ENCODE data around the gene ARHGAP6.
"Not testable (repeated sequence)": the region's sequence is repeated elsewhere in the genome, so short reads cannot be mapped to it uniquely, and the experiment has no call there.

Gene ARHGAP6

DNA sequence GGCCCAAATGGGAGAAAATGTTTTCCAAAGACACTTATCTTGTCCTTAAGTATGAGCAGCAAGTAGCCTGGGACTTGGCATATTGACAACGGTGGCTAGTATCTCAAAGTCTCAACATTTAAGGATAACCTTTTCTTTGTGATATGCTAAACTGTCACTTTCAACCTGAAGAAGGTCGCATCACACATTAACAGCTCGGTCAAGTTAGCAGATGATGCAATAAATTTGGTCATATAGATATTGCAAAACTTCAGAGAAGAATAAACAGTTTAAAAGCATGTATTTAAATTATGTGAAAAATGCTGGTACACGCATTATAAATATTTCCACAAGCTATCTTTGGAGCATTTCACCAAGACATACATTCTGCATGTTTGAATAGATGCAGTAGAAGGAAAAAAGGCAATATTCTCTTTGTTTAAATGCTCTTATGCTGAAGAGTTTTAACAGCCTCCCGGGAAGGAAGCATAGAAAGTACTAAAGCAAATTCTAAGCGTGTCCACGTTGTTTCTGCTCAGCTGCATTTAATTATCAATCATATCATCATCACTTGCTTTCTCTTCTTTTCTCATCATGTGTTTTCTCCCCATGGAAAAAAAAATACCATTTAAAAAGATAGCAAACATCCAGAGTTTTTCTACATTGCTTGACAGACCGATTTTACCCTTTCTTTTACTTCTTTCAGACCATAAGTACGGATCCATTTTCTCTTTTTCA, 24.2 kb downstream of the ARHGAP6 start:
- no peak for DNase-seq (ENCODE audit: low read depth)
- no peak overlapping the region for H3K4me3 ChIP-seq (ENCODE audit: low read length)
- TF ChIP-seq CTCF (conservative IDR thresholded peaks at IDR 0.05; ENCODE audit: low read depth, low read length), result no peak

GRCh38 chrX:11640089-11640488, 25.6 kb downstream of the ARHGAP6 start:
- H3K4me3 ChIP-seq (ENCODE audit: low read length), result no peak overlapping the region
- TF ChIP-seq CTCF (conservative IDR thresholded peaks at IDR 0.05; ENCODE audit: low read depth, low read length), result no peak
- DNase-seq (ENCODE audit: low read depth), result no peak

DNA sequence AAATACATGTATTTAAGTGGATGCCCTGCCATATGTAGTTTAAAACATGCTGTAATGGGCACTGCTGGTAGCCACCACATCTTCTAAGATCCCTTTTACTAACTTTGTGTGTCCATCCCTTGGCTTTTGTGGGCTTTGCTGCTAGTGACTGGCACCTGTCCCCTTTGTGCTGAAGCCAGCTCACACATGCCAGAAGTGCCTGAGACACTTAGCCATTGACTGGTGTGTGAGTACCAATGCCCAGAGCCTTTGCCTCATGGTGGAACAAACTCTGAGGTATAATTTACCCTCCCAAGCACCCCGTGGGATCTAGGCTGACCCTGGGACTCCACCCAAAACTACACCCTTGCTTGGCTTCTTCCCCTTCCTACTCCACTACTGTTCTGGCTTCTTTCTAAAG, 33.0 kb downstream of the ARHGAP6 start:
- no peak overlapping the region for H3K4me3 ChIP-seq (ENCODE audit: low read length)
- TF ChIP-seq CTCF (conservative IDR thresholded peaks at IDR 0.05; ENCODE audit: low read depth, low read length), result no peak
- no peak for DNase-seq (ENCODE audit: low read depth)

GRCh38 chrX:11629593-11630211, 36.0 kb downstream of the ARHGAP6 start:
- no peak for TF ChIP-seq CTCF (conservative IDR thresholded peaks at IDR 0.05; ENCODE audit: low read depth, low read length)
- H3K4me3 ChIP-seq (ENCODE audit: low read length), result no peak overlapping the region
- peak; percentile 57 for DNase-seq (ENCODE audit: low read depth)

DNA sequence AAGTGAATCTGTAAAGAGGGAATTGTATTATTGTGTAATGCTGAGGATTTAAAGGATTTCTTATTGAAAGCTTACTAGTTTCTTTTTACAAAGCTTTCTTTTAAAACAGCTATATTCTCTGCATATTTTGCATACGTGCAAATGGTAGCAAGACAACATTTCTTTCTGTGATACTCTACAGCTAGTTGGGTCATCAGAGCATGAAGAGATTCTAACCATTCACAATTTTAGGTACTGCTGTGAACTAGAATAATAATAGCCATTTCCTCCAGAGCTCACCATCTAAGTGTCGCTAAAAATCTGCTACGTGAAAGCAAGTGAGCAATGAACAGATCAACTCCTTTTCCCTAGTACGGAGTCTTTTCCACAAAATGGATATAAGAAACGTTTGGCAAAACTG, 37.3 kb downstream of the ARHGAP6 start:
- DNase-seq (ENCODE audit: low read depth), result no peak
- TF ChIP-seq CTCF (conservative IDR thresholded peaks at IDR 0.05; ENCODE audit: low read depth, low read length), result no peak
- H3K4me3 ChIP-seq (ENCODE audit: low read length), result no peak overlapping the region

GRCh38 chrX:11626351-11626750, 39.4 kb downstream of the ARHGAP6 start:
- no peak for DNase-seq (ENCODE audit: low read depth)
- TF ChIP-seq CTCF (conservative IDR thresholded peaks at IDR 0.05; ENCODE audit: low read depth, low read length), result no peak
- H3K4me3 ChIP-seq (ENCODE audit: low read length), result no peak overlapping the region

GRCh38 chrX:11619441-11619840, 46.3 kb downstream of the ARHGAP6 start:
- DNase-seq (ENCODE audit: low read depth), result no peak
- no peak overlapping the region for H3K4me3 ChIP-seq (ENCODE audit: low read length)
- no peak for TF ChIP-seq CTCF (conservative IDR thresholded peaks at IDR 0.05; ENCODE audit: low read depth, low read length)

DNA sequence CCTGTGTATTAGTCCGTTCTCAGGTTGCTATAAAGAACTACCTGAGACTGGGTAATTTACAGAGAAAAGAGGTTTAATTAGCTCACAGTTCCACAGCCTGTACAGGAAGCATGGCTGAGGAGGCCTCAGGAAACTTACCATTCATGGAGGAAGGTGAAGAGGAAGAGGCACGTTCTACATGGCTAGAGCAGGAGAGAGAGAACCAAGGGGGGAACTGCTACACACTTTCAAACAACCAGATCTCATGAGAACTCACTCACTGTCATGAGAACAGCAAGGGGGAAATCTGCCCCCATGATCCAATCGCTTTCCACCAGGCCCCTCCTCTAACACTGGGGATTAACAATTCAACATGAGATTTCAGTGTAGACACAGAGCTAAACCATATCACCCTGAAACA, 51.5 kb downstream of the ARHGAP6 start:
- not testable (repeated sequence) for H3K4me3 ChIP-seq (ENCODE audit: low read length); DNase-seq (ENCODE audit: low read depth)
